ENCODE measurements around the gene HAGHL.

DNA sequence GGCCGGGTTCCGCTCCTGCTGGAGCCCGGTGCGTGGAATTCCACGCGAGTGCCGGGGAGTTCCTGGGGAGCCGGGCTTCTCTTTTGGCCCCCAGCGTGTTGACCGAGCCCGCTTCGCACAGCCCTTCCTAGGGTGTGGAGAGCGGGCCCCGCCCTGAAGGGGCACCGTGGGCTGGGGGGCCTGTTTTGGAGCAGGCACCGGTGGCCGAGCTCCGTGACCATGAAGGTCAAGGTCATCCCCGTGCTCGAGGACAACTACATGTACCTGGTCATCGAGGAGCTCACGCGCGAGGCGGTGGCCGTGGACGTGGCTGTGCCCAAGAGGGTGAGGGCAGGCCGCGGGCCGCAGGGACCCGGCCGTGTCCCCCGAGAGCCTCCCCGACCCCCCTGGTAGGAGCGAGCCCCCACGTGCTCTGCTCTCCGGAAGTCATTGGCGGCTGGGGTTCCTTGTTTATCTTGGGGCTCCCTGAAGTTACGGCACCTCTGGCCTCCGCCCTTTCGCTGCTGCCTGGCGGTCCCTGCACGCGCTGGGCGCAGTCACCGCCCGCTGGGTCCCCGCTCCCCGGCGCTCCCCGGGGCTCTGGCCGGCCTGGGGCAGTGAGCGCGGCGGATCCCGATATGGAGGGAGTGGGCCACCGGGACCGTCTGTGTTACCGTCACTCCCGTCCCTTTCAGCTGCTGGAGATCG, 528 bp downstream of the HAGHL start:
- no peak for TF ChIP-seq POLR2A (IDR thresholded peaks at IDR 0.05)
- TF ChIP-seq, protein P1, sequence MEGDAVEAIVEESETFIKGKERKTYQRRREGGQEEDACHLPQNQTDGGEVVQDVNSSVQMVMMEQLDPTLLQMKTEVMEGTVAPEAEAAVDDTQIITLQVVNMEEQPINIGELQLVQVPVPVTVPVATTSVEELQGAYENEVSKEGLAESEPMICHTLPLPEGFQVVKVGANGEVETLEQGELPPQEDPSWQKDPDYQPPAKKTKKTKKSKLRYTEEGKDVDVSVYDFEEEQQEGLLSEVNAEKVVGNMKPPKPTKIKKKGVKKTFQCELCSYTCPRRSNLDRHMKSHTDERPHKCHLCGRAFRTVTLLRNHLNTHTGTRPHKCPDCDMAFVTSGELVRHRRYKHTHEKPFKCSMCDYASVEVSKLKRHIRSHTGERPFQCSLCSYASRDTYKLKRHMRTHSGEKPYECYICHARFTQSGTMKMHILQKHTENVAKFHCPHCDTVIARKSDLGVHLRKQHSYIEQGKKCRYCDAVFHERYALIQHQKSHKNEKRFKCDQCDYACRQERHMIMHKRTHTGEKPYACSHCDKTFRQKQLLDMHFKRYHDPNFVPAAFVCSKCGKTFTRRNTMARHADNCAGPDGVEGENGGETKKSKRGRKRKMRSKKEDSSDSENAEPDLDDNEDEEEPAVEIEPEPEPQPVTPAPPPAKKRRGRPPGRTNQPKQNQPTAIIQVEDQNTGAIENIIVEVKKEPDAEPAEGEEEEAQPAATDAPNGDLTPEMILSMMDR (IDR thresholded peaks at IDR 0.05) = no peak
